ENCODE measurements around the gene DHX29. TPM values are rescaled to one million over a fixed set of nuclear protein-coding genes. Genes with fewer than 3 reads are reported as not detected.
A peak's percentile ranks its signal among the peaks of the same experiment; 100 is the strongest.
"Not testable (repeated sequence)": the region's sequence is repeated elsewhere in the genome, so short reads cannot be mapped to it uniquely, and the experiment has no call there.

The DHX29 gene
- total RNA-seq, 4 donors from 2014 or later: 22.9 to 28.5 (median 27.5) TPM

DNA sequence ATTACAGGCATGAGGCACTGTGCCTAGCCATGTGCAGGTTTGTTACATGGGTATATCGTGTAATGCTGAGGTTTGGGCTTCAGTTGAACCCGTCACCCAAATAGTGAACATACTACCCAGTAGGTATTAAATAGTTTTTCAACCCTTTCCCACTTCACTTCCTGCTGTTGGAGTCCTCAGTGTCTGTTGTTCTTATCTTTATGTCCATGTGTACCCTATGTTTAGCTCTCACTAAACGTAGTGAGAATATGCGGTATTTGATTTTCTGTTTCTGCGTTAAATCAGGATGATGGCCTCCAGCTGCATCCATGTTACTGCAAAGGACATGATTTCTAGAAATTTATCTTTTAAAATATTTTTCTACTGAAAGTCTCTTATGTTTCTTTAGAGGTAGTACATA, 18.1 kb upstream of the DHX29 start:
- Histone ChIP-seq H3K27ac (no peak overlapping the region), H3K9me3 (no peaks in the 10 kb centered on the region), H3K36me3 (peaks cover 0 to 46% (median 0%) of the 10 kb centered on the region in 3 donors), H3K4me1 (peaks cover 0 to 14% (median under 1%) of the 10 kb centered on the region in 4 donors), H3K4me3 (no peak overlapping the region), H3K27me3 (no peaks in the 10 kb centered on the region)
- TF ChIP-seq, protein P1, sequence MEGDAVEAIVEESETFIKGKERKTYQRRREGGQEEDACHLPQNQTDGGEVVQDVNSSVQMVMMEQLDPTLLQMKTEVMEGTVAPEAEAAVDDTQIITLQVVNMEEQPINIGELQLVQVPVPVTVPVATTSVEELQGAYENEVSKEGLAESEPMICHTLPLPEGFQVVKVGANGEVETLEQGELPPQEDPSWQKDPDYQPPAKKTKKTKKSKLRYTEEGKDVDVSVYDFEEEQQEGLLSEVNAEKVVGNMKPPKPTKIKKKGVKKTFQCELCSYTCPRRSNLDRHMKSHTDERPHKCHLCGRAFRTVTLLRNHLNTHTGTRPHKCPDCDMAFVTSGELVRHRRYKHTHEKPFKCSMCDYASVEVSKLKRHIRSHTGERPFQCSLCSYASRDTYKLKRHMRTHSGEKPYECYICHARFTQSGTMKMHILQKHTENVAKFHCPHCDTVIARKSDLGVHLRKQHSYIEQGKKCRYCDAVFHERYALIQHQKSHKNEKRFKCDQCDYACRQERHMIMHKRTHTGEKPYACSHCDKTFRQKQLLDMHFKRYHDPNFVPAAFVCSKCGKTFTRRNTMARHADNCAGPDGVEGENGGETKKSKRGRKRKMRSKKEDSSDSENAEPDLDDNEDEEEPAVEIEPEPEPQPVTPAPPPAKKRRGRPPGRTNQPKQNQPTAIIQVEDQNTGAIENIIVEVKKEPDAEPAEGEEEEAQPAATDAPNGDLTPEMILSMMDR (IDR thresholded peaks at IDR 0.05): no peak
- TF ChIP-seq EP300 (IDR thresholded peaks at IDR 0.05): no peak
- no peak for DNase-seq (ENCODE audit: low spot score in 2 of 2)
- WGBS, 2 donors: 93 to 94% methylated on average over 5 of the region's 5 CpGs

DNA sequence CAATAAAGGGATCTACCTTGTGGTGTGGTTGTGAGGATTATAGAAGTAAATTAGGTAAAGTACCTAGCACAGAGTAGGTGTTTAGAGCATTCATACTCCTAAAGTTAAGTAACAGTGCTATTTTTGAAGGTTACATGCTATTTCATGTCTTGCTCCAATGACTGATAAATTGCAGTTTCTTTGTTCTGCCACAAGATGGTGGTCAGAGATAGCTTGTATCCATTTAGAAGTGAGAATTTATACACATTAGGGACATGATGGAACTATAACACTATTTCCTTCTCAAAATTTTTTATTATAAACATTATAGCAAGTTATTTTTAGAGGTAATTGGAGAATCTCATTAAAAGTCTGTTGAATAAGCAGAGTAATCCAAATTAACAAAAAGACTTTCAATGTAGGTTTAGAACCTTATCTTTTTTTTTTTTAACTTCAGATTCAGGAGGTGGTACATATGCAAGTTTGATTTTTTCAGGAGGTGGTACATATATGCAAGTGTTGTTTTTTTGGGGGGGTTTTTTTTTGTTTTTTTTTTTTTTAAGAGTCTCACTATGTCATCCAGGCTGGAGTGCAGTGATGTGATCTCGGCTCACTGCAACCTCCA, 17.4 kb upstream of the DHX29 start:
- 94 to 100% methylated on average over 1 of the region's 1 CpG for WGBS, 2 donors
- H3K9me3 ChIP-seq: no peaks in the 10 kb centered on the region
- no peaks in the 10 kb centered on the region for H3K27me3 ChIP-seq
- no peak for DNase-seq (ENCODE audit: low spot score in 2 of 2)
- peaks cover 0 to 44% (median 0%) of the 10 kb centered on the region in 3 donors for H3K36me3 ChIP-seq
- no peak overlapping the region for H3K27ac ChIP-seq
- H3K4me1 ChIP-seq: peaks cover 0 to 21% (median 2%) of the 10 kb centered on the region in 4 donors
- H3K4me3 ChIP-seq: no peak overlapping the region
- TF ChIP-seq, protein P1 (IDR thresholded peaks at IDR 0.05): peak; percentile 46 to 72 (median 51)
- no peak for TF ChIP-seq POLR2A (IDR thresholded peaks at IDR 0.05)

DNA sequence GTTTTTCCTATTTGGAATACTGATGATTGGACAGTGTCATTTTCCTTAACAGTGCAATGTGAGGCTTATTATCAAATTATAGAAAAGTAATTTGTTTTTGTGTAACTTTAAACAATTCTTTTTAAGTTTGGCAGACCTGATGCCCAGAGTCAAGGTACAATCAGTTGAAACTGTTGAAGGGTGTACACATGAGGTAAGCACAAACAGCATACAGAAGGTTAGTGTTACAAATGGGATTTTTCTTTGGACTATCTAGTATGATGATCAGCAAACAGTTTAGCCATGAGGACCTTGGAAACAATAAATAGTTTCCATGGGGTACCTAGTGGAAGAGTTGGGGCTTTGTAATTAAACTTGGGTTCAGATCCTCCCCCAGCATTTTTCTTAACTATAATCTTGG, 16.5 kb upstream of the DHX29 start:
- H3K36me3 ChIP-seq: peaks cover 0 to 35% (median 0%) of the 10 kb centered on the region in 3 donors
- H3K4me3 ChIP-seq: no peak overlapping the region
- H3K9me3 ChIP-seq: no peaks in the 10 kb centered on the region
- no peak for TF ChIP-seq EP300 (IDR thresholded peaks at IDR 0.05)
- TF ChIP-seq, protein P1 (IDR thresholded peaks at IDR 0.05): no peak
- no peak for TF ChIP-seq POLR2A (IDR thresholded peaks at IDR 0.05)
- H3K4me1 ChIP-seq: peaks cover 0 to 29% (median 2%) of the 10 kb centered on the region in 4 donors
- DNase-seq (ENCODE audit: low spot score in 2 of 2): no peak
- H3K27ac ChIP-seq: no peak overlapping the region
- no peaks in the 10 kb centered on the region for H3K27me3 ChIP-seq

DNA sequence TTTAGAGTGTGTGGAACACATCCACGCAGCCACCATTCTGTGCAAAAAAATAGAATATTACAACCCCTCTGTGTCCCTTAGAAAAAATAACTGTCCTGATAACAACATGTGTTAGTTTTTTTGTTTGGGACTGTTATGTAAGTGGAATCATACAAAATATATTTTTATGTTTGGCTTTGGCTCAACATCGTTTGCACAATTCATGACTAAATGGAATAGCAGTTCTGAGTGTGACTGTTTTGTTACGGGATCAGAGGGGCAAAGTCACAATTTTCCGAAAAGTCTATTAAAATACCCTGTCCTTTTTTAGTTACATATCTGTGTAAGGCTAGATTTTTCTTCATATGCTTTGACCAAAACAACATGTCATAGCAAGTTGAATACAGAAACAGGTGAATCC, 13.1 kb upstream of the DHX29 start:
- H3K27me3 ChIP-seq: no peaks in the 10 kb centered on the region
- H3K4me1 ChIP-seq: peaks cover 0 to 23% (median 2%) of the 10 kb centered on the region in 4 donors
- H3K36me3 ChIP-seq: peaks cover 0 to 24% (median 0%) of the 10 kb centered on the region in 3 donors
- H3K27ac ChIP-seq: no peak overlapping the region
- no peak for TF ChIP-seq POLR2A (IDR thresholded peaks at IDR 0.05)
- TF ChIP-seq EP300 (IDR thresholded peaks at IDR 0.05): no peak
- TF ChIP-seq, protein P1 (IDR thresholded peaks at IDR 0.05): no peak
- no peak overlapping the region for H3K4me3 ChIP-seq
- DNase-seq (ENCODE audit: low spot score in 2 of 2): no peak
- no peaks in the 10 kb centered on the region for H3K9me3 ChIP-seq
- WGBS, 2 donors: 68 to 72% methylated on average over 4 of the region's 4 CpGs

DNA sequence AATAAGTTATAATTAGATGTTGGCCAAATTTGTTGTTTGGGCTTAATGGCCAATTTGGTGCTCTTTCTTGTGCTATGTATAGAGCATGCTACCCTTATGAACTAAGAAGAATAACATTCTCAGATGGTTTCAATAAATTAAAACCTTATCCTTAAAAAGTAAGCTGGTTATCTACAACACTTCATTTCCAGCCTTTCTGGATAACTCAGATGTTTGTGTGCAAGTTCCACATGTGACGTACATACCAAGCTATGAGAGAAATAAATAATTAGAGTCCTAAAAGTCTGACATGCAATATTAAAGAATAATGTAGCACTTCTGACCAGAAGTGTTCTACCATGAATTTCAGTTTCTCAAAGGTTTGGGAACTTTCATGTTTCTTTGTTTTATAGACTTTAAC, 12.0 kb upstream of the DHX29 start:
- Histone ChIP-seq H3K9me3 (no peaks in the 10 kb centered on the region), H3K4me1 (peaks cover 0 to 24% (median 2%) of the 10 kb centered on the region in 4 donors), H3K27ac (no peak overlapping the region), H3K4me3 (no peak overlapping the region), H3K27me3 (no peaks in the 10 kb centered on the region), H3K36me3 (peaks cover 0 to 20% (median 0%) of the 10 kb centered on the region in 3 donors)
- DNase-seq (ENCODE audit: low spot score in 2 of 2): no peak
- 78 to 84% methylated on average over 1 of the region's 1 CpG for WGBS, 2 donors
- TF ChIP-seq, protein P1 (IDR thresholded peaks at IDR 0.05): no peak

DNA sequence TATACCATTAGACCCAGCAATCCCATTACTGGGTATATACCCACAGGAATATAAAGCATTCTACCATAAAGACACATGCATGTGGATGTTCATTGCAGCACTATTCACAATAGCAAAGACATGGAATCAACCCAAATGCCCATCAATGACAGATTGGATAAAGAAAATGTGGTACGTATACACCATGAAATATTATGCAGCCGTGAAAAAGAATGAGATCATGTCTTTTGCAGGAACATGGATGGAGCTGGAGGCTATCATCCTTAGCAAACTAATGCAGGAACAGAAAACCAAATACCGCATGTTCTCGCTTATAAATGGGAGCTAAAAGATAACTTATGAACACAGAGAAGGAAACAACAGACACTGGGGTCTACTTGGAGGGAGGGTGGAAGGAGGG, 10.7 kb upstream of the DHX29 start:
- H3K36me3 ChIP-seq; H3K27me3 ChIP-seq; H3K9me3 ChIP-seq; H3K27ac ChIP-seq; DNase-seq (ENCODE audit: low spot score in 2 of 2); H3K4me3 ChIP-seq: not testable (repeated sequence)
- WGBS, 2 donors: 96 to 97% methylated on average over 4 of the region's 4 CpGs
- peaks cover 0 to 35% (median 2%) of the 10 kb centered on the region in 4 donors for H3K4me1 ChIP-seq
